Urinary bladder (tissue), 4 donors: Measurements from ENCODE around the gene CYFIP1. TPM values are rescaled to one million over a fixed set of nuclear protein-coding genes. Genes with fewer than 3 reads are reported as not detected.

Source experiments
- DNase-seq: peaks from one replicate; pipeline ENCODE4 v3.0.0-alpha.2; 2015; ENCODE audit errors: extremely low spot score
- H3K27ac ChIP-seq: one replicate; pipeline ENCODE4 v1.5.1; 2013; ENCODE audit warnings: low read depth, mild to moderate bottlenecking, moderate library complexity
- H3K36me3 ChIP-seq: one replicate; pipeline ENCODE4 v1.6.1; 2013; ENCODE audit warnings: mild to moderate bottlenecking, moderate library complexity; ENCODE audit not compliant: insufficient read depth
- H3K4me1 ChIP-seq: one replicate; pipeline ENCODE4 v1.6.1; 2013; ENCODE audit warnings: mild to moderate bottlenecking, moderate library complexity; ENCODE audit not compliant: insufficient read depth
- H3K4me3 ChIP-seq: one replicate; pipeline ENCODE4 v1.5.1; 2013; ENCODE audit warnings: low read depth, low read length
- WGBS: extraction: QIAGEN DNeasy Blood & Tissue Kit; methylation state at CpG from one replicate; pipeline ENCODE4 v1.1.7; 2013; 5-methylcytosine and 5-hydroxymethylcytosine counted together
- polyA plus RNA-seq: library from polyadenylated mRNA; stranded (reverse); fragments of 200-250 nt; gene quantifications from one replicate; pipeline ENCODE4 v1.2.3, GENCODE V29; 2013
- total RNA-seq: library from RNA; depleted of rRNA; stranded (reverse); fragments of >200 nt; gene quantifications from one replicate; pipeline ENCODE4 v1.2.3, GENCODE V29; 2014
- donor health status: healthy with polysubstance abuse.
- donor health status: healthy.

The CYFIP1 gene
- total and polyA plus RNA-seq, 2 donors = 49.6 to 85.0 TPM

DNA sequence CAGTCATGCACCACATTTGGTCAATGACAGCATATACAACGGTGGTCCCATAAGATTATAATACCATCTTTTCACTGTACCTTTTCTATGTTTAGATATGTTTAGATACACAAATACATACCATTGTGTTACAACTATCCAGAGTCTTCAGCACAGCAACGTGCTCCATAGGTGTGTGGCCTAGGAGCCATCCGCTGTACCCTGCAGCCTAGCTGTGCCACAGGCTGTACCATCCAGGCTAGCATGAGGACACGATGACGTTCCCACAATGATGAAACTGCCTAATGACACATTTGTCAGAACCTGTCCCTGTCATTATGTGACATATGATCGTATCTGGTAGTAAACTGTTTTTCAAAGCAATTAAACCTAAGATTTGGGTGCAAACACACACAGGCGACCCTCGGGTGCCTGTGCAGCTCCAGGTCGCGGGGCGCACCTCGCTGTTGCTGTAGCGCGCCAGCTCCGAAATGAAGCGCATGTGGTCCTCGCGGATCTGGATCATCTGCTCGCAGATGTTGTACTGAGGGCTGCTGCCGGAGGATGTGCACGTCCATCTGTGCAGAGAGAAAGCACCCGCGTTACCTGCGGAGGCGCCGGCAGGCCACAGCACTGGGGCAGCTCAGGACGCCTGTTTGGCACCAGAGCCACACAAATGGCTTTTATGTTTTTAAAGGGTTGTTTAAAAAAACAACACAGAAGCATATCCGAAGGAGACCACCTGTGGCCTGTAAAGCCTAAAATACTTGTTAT, 48.2 kb downstream of the CYFIP1 start:
- Histone ChIP-seq H3K4me1 (no peaks in the 10 kb centered on the region), H3K4me3 (no peak overlapping the region), H3K36me3 (peaks cover 3% of the 10 kb centered on the region), H3K27ac (no peak overlapping the region)
- no peak for DNase-seq
- 91% methylated on average over 28 of the region's 28 CpGs for WGBS

DNA sequence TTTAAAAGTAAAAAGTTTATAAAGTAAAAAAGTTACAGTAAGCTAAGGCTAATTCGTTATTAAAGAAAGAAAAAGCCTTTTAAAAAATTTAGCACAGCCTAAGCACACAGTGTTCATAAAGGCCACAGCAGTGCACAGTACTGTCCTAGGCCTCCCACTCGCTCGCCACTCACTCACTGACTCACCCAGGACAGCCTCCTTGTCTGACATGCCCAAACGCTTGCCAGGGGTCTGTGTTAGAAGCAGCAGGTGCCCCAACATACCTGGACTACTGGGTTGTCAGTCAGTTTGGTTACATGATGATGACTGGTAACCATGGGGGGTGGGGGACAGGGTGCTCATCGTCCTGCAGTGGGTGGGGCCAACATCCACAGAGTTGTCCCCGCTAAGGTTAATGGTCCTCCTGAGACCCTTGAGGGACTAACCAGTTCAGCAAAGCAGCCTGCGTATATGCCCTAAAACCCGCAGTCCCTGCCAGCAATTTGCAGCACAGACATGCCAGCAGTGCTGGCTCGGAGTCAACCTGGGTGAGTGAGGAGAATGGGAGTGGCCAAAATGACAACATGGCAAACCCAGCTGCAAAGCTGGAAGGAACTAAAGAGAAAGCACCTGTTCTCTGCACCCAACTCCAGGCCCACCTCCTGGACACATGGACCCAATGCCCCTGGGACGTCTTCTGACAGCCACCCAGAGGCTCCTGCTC, 49.2 kb downstream of the CYFIP1 start:
- H3K4me1 ChIP-seq = no peaks in the 10 kb centered on the region
- no peak overlapping the region for H3K27ac ChIP-seq
- H3K4me3 ChIP-seq = no peak overlapping the region
- DNase-seq = no peak
- 77% methylated on average over 10 of the region's 10 CpGs for whole genome bisulfite sequencing
- peaks cover 2% of the 10 kb centered on the region for H3K36me3 ChIP-seq

DNA sequence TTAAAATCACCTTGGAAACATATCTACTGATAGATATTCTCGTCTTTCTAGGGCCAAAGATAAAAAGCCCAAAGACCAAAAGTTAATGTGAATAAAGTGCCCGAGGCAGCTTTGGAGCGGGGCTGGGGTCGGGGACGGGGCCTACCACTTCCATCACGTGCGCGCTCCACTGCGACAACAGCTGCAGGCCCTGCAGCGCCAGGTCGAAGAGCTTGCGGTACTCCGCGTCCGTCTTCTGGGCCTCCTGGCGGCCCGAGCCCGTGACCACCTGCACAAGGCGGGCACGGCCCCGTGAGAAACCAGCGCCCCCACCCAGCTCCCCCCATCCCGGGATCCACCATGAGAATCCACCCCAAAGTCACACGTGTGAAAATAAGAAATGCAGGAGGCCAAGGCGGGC, 52.4 kb downstream of the CYFIP1 start:
- WGBS = 97% methylated on average over 25 of the region's 25 CpGs

DNA sequence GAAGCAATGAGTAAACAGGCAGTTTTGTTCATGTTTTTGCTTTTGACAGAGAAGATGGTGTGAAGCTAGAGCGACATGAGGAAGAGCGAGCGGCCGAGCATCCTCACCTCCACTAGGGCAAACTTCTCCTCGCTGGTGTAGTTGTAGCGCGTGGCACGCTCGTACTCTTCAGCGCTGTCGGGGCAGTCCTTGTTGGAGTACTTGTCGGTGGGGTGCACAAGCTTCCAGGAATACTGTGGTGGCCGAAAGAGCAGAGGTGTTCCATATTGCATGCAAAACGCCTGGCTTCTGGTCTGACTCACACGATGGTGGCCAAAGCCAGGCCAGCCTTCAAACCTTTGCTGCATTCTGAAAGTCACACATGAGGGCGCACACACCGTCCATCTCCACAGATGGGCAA, 54.3 kb downstream of the CYFIP1 start:
- DNase-seq = no peak
- no peak overlapping the region for H3K4me3 ChIP-seq
- no peak overlapping the region for H3K27ac ChIP-seq
- 94% methylated on average over 17 of the region's 17 CpGs for WGBS
- no peaks in the 10 kb centered on the region for H3K36me3 ChIP-seq
- H3K4me1 ChIP-seq = no peaks in the 10 kb centered on the region

More for the DNA sequence above, 52.4 kb downstream of the CYFIP1 start:
- peaks cover 2% of the 10 kb centered on the region for H3K36me3 ChIP-seq
- no peak overlapping the region for H3K27ac ChIP-seq
- H3K4me3 ChIP-seq = no peak overlapping the region
- no peak for DNase-seq
- H3K4me1 ChIP-seq = no peaks in the 10 kb centered on the region

DNA sequence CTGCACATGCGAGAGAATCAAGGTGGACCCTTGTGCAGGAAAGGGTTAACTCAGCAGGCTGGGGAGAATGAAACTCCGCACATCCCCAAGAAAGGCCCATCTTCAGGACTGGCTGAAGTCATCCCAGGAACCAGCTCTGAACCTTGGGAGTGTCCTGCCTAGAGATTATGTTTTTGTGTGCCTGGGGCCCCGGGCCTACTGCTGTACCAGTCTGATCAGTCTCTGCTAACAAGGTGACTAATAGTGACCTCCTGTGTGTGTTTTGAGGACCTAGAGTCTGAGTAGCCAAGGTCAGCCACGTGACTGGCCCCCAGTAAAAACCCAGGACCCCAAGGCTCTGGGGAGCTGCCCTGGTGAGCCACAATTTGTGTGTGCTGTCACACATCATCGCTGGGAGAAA, 58.2 kb downstream of the CYFIP1 start:
- no peaks in the 10 kb centered on the region for H3K36me3 ChIP-seq
- no peak overlapping the region for H3K27ac ChIP-seq
- no peaks in the 10 kb centered on the region for H3K4me1 ChIP-seq
- no peak overlapping the region for H3K4me3 ChIP-seq
- 90% methylated on average over 5 of the region's 5 CpGs for WGBS
- no peak for DNase-seq

DNA sequence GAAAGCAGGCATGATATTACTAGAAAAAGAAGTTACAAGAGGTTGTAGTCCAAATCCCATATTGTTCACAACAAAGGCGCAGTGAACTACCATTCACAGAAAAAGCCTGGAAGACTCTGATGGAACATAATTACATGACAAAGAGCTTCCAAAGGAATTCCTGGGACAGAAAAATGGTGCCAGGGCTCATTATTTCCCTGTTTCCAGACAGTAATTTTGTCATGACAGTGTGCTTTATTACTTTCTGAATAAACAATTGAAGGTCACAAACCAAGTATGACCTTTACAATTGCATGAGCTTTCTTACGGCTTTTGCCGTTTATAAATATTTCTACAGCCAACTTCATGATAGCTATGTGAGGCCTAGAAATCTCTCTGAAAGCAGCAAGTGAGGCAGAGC, 61.0 kb downstream of the CYFIP1 start:
- WGBS = 68% methylated on average over 3 of the region's 3 CpGs
- Histone ChIP-seq H3K4me1 (no peaks in the 10 kb centered on the region), H3K36me3 (peaks cover 4% of the 10 kb centered on the region)

DNA sequence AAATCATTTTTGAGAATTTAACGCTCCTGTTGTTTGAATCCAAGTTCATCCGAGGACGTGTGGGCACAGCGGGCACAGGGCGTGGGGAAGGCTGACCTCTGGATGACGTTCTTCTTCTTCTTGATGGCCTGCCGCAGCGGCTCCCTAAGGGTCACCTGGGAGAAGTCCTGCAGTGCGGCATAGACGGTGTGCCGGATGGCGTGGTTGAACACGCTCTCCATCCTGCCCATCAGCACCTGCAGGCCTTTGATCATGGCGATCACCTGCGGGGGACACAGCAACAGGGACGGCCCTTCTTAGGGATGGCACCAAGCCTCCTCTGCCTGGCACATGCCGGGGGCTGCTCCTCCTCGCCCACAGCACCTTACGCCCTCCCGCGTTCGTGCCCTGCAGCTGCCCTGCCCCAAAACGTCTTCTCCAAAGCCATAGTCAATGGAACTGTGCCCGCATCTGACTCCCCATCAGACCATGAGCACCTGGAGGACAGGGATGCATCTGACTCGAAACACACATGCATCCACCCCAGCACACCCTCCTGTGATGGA, 61.5 kb downstream of the CYFIP1 start:
- H3K27ac ChIP-seq = no peak overlapping the region
- no peak for DNase-seq
- 95% methylated on average over 25 of the region's 25 CpGs for WGBS
- no peaks in the 10 kb centered on the region for H3K4me1 ChIP-seq
- H3K36me3 ChIP-seq = peaks cover 4% of the 10 kb centered on the region
- H3K4me3 ChIP-seq = no peak overlapping the region

More for the DNA sequence above, 61.0 kb downstream of the CYFIP1 start:
- no peak for DNase-seq
- H3K4me3 ChIP-seq = no peak overlapping the region
- H3K27ac ChIP-seq = no peak overlapping the region

DNA sequence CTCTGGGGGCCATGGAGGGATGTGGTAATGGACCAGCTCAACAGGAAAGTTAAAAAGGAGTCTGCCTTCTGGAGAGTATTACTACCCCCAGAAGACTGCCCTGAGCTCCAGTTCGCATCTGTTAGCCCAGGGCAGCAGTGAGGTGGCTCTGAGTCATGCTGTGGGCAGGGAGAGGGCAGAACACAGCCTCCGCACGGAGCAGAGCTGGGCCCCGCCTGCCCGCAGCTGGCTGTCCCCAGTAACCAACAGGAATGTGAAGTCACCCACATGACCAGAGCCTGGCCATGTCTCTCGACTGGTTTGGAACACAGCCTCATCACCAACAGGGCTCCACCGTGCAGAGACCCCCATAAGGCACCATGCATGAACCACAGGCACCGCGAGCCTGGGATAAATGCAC, 62.1 kb downstream of the CYFIP1 start:
- Histone ChIP-seq H3K4me3 (no peak overlapping the region), H3K4me1 (no peaks in the 10 kb centered on the region), H3K27ac (no peak overlapping the region), H3K36me3 (peaks cover 4% of the 10 kb centered on the region)
- DNase-seq = no peak
- 96% methylated on average over 9 of the region's 9 CpGs for WGBS

DNA sequence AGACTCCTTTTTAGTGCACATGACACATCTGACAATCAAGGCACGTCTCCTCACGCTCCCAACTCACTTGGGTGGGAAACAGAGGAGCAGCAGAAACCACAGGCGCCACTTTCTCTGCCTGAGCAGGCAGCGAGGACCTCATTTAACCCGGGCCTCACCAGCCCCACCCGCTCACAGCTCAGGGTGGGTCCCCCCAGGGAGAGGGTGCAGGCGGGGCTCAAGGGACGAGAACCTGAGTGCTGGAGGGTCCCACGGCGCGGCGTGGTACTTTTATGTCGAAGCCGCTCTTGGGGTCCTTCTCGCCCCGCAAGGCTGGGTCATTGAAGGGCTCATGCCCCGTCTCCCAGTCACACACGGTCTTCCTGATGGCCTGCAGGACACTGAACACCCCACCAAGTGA, 62.6 kb downstream of the CYFIP1 start:
- DNase-seq = no peak
- no peak overlapping the region for H3K4me3 ChIP-seq
- H3K27ac ChIP-seq = no peak overlapping the region
- H3K4me1 ChIP-seq = no peaks in the 10 kb centered on the region
- 95% methylated on average over 18 of the region's 18 CpGs for WGBS
- peaks cover 4% of the 10 kb centered on the region for H3K36me3 ChIP-seq

DNA sequence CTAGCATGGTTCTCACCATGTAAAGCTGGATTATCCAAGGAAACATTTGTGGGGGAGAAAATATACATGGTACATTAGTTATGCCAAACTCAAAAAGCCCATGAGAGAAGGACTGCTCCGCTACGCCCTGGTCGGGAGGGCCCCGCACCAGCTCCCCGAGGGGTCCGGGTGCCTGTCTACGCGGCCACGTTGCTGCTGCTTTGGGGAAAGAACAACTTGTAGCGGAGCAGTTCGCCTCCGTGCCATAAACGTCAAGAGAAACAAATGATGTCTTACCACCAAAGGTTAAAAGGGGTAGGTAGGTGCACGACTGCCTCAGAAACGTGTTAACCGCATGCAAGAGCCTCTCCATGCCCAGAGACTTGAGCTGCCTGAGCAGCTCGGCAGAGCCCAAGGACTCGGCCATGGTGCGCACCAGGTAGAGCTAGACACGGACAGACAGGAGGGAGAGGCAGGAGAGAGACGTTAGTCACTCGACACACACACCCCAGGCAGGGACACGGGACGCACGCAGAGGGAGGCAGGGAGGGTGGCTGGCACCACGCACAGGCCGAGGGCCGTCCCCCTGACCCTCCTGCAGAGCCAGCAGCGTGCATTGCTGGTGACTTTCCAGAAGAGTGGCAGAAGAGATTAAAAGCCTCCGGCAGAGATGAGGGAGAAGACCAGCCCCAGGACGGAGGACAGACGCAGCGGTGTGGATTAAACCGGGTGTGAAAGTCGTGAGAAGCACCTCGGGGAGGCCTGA, 63.4 kb downstream of the CYFIP1 start:
- H3K27ac ChIP-seq = no peak overlapping the region

DNA sequence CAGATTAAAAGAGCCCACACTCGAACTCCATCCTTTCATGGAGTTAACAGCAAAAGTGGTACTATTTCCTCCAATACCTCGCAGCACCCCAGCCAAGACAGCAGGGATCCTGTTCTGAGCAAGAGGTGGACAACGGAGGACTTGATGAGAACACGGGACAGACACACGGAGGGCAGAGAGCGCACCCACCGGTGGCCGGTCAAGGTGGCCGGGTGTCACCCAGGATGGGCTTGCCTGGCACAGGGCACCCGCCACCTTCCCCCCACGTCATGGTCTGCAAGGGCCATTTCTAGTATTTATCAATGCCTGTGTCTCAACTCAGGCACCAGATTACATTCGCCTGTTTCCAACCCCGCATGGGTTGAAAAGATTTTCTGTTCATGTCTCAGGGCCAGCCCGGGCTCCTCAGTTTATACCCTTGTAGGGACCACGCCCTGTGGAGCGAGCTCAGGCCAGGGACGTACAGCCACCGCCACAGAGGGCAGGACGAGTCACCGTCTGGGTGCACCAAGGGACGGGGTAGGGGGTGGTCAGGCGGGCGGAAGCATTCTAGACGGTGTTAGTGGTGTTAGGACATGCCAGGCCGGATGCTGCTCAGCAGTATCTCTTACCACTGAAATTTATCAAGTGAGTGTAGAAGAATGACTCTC, 64.2 kb downstream of the CYFIP1 start:
- Histone ChIP-seq H3K27ac (no peak overlapping the region), H3K4me1 (no peaks in the 10 kb centered on the region), H3K4me3 (no peak overlapping the region), H3K36me3 (peaks cover 9% of the 10 kb centered on the region)
- WGBS = 96% methylated on average over 25 of the region's 25 CpGs
- DNase-seq = no peak

More for the DNA sequence above, 63.4 kb downstream of the CYFIP1 start:
- H3K4me1 ChIP-seq = no peaks in the 10 kb centered on the region
- DNase-seq = no peak
- peaks cover 4% of the 10 kb centered on the region for H3K36me3 ChIP-seq
- H3K4me3 ChIP-seq = no peak overlapping the region
- 93% methylated on average over 36 of the region's 36 CpGs for WGBS

DNA sequence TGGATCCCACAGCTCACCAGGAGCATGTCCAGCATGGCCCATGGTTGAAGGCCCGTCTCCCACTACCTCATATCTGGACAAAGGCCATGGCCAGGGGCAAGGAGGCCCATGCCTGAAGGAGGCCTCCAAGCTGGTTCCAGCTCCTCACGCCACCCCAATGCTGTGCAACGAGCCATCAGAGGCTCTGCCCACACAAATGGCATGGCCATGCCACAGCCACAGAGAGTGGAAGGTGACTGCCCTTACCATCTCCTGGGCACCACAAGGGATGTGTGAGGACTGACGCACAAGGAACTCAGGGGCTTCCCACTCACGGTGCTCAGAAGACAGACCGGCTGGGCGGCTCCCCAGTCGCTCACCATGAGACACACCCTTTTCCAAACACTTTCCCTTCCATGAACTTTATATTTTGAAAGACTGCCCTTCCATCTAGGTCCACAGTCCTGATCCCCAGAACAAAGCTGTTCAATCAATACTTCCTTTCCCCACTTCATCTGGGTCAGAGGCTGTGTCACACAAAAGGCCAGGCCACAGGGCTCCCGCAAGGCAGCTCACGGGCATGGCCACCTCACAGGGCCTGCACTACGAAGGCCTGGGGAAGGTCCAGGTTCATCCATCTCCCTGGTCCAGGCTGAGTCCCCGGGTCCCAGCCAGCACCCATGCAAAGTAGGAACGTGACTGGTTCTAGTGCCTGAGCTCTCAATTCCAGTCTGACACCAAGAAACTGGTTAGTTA, 66.4 kb downstream of the CYFIP1 start:
- no peak for DNase-seq
- peaks cover 12% of the 10 kb centered on the region for H3K36me3 ChIP-seq
- no peak overlapping the region for H3K4me3 ChIP-seq
- H3K4me1 ChIP-seq = no peaks in the 10 kb centered on the region
- WGBS = 94% methylated on average over 13 of the region's 13 CpGs
- H3K27ac ChIP-seq = no peak overlapping the region

DNA sequence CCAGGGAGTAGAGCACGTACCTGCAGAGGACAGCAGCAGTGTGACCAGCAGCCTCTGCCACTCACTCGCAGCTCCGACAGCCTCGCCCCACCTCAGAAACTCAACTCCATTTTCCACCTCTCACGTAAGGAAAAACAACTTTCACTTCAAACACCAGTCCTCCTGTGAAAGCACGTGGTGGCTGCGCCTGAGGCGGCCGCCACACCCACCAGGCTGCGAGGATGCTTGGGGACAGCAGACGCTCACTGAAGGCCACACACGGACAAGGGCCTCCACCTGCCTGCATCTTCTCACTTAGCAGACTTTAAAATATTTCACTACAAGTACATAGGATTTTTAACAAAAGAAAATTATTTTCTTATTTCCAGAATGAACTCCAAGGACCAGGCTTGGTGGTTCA, 67.9 kb downstream of the CYFIP1 start:
- Histone ChIP-seq H3K36me3 (peaks cover 14% of the 10 kb centered on the region), H3K4me3 (no peak overlapping the region), H3K4me1 (no peaks in the 10 kb centered on the region), H3K27ac (no peak overlapping the region)
- WGBS = 96% methylated on average over 12 of the region's 12 CpGs
- no peak for DNase-seq
